GM19023 (cell line): ENCODE data around the gene PPP1R1C.

Experiments used
- ATAC-seq: cut with Tn5 transposase; IDR thresholded peaks from one replicate; pipeline ENCODE4 v1.9.1; 2021; ENCODE audit warnings: mild to moderate bottlenecking, moderate library complexity; ENCODE audit not compliant: unreplicated experiment

PPP1R1C gene

GRCh38 chr2:182097571-182098164, 112.0 kb downstream of the PPP1R1C start:
- ATAC-seq, result no peak

GRCh38 chr2:182098648-182099047, 113.0 kb downstream of the PPP1R1C start:
- no peak for ATAC-seq

- ATAC-seq, result no peak
These were observed 115.6 kb downstream of the PPP1R1C start for GRCh38 chr2:182101263-182101662.

- ATAC-seq, result no peak
These were observed 117.9 kb downstream of the PPP1R1C start for GRCh38 chr2:182103526-182103925.

- no peak for ATAC-seq
These were observed 124.7 kb downstream of the PPP1R1C start for GRCh38 chr2:182110347-182110746.

- no peak for ATAC-seq
These were observed 127.7 kb downstream of the PPP1R1C start for GRCh38 chr2:182113334-182113733.

- ATAC-seq, result no peak
These were observed 129.6 kb downstream of the PPP1R1C start for GRCh38 chr2:182115258-182115657.

- no peak for ATAC-seq
These were observed 131.1 kb downstream of the PPP1R1C start for GRCh38 chr2:182116774-182117173.

GRCh38 chr2:182117196-182117595, 131.5 kb downstream of the PPP1R1C start:
- no peak for ATAC-seq

GRCh38 chr2:182128821-182129707, 143.4 kb downstream of the PPP1R1C start:
- ATAC-seq, result no peak

- ATAC-seq, result no peak
These were observed 147.0 kb downstream of the PPP1R1C start for GRCh38 chr2:182132605-182133004.

GRCh38 chr2:182133195-182133891, 147.7 kb downstream of the PPP1R1C start:
- ATAC-seq, result no peak

GRCh38 chr2:182134201-182134600, 148.5 kb downstream of the PPP1R1C start:
- no peak for ATAC-seq

GRCh38 chr2:182142062-182142461, 156.4 kb downstream of the PPP1R1C start:
- ATAC-seq, result no peak

- ATAC-seq, result no peak
These were observed 158.6 kb downstream of the PPP1R1C start for GRCh38 chr2:182144041-182144775.

- ATAC-seq, result no peak
These were observed 159.1 kb downstream of the PPP1R1C start for GRCh38 chr2:182144776-182145165.

GRCh38 chr2:182148344-182148743, 162.7 kb downstream of the PPP1R1C start:
- ATAC-seq, result no peak

- no peak for ATAC-seq
These were observed 178.2 kb downstream of the PPP1R1C start for GRCh38 chr2:182163878-182164277.

GRCh38 chr2:182164686-182165085, 179.0 kb downstream of the PPP1R1C start:
- ATAC-seq, result no peak

GRCh38 chr2:182165202-182165601, 179.5 kb downstream of the PPP1R1C start:
- ATAC-seq, result no peak

- no peak for ATAC-seq
These were observed 180.8 kb downstream of the PPP1R1C start for GRCh38 chr2:182166406-182166805.
